Kidney epithelial cell (primary cell): Measurements from ENCODE around the gene CCHCR1. TPM values are rescaled to one million over a fixed set of nuclear protein-coding genes. Genes with fewer than 3 reads are reported as not detected.

Experiments used
- DNase-seq: peaks from one replicate; pipeline ENCODE4 v3.0.0-alpha.2; 2010; ENCODE audit warnings: low read depth
- H3K27me3 ChIP-seq: 2 replicates; pipeline ENCODE4 v1.6.0; 2011; ENCODE audit warnings: low read length; ENCODE audit not compliant: control insufficient read depth, insufficient read depth
- H3K36me3 ChIP-seq: 2 replicates; pipeline ENCODE4 v1.5.1; 2011; ENCODE audit warnings: low read length; ENCODE audit not compliant: control insufficient read depth, insufficient read depth
- H3K4me3 ChIP-seq: 2 replicates; pipeline ENCODE4 v1.5.1; 2011; ENCODE audit warnings: low read depth, mild to moderate bottlenecking, control low read depth, low read length
- CTCF ChIP-seq: IDR thresholded peaks from 2 replicates; pipeline ENCODE4 v1.5.1; 2011; ENCODE audit warnings: mild to moderate bottlenecking, moderate library complexity, low read length, control low read depth, inconsistent platforms; ENCODE audit not compliant: insufficient read depth, poor library complexity, severe bottlenecking
- total RNA-seq: library from RNA; depleted of rRNA; stranded (reverse); fragments of >200 nt; gene quantifications from 2 replicates; pipeline ENCODE4 v1.2.3, GENCODE V29; 2015

The CCHCR1 gene
- total RNA-seq, 1 donor from 2014 or later: 20.2 TPM

- no peak for DNase-seq
- H3K4me3 ChIP-seq: no peak overlapping the region
- peaks cover 2% of the 10 kb centered on the region for H3K36me3 ChIP-seq
- no peak for TF ChIP-seq CTCF
- no peaks in the 10 kb centered on the region for H3K27me3 ChIP-seq
These were observed 22.3 kb upstream of the CCHCR1 start for GRCh38 chr6:31179896-31180295.

GRCh38 chr6:31179042-31179386, 21.4 kb upstream of the CCHCR1 start:
- H3K27me3 ChIP-seq: no peaks in the 10 kb centered on the region
- peaks cover 2% of the 10 kb centered on the region for H3K36me3 ChIP-seq
- TF ChIP-seq CTCF: no peak
- H3K4me3 ChIP-seq: no peak overlapping the region
- no peak for DNase-seq

GRCh38 chr6:31178143-31179041, 20.8 kb upstream of the CCHCR1 start:
- no peak for DNase-seq
- H3K36me3 ChIP-seq: peaks cover 2% of the 10 kb centered on the region
- H3K4me3 ChIP-seq: no peak overlapping the region
- TF ChIP-seq CTCF: no peak
- H3K27me3 ChIP-seq: no peaks in the 10 kb centered on the region

- no peak for TF ChIP-seq CTCF
- H3K27me3 ChIP-seq: no peaks in the 10 kb centered on the region
- no peak overlapping the region for H3K4me3 ChIP-seq
- no peak for DNase-seq
- peaks cover 2% of the 10 kb centered on the region for H3K36me3 ChIP-seq
These were observed 18.4 kb upstream of the CCHCR1 start for GRCh38 chr6:31175971-31176370.

- H3K36me3 ChIP-seq: no peaks in the 10 kb centered on the region
- TF ChIP-seq CTCF: no peak
- no peak overlapping the region for H3K4me3 ChIP-seq
- DNase-seq: no peak
- H3K27me3 ChIP-seq: no peaks in the 10 kb centered on the region
These were observed 16.8 kb upstream of the CCHCR1 start for GRCh38 chr6:31174378-31174777.

- Histone ChIP-seq H3K4me3 (no peak overlapping the region), H3K27me3 (no peaks in the 10 kb centered on the region), H3K36me3 (no peaks in the 10 kb centered on the region)
- no peak for TF ChIP-seq CTCF
- DNase-seq: no peak
These were observed 15.8 kb upstream of the CCHCR1 start for GRCh38 chr6:31173406-31173805.
